Heart left ventricle (tissue), 13 donors: ENCODE measurements around the gene FPR2.

Source experiments
- POLR2A ChIP-seq, 2 donors: fragments of 450-650 bp; IDR thresholded peaks; one replicate each; pipeline ENCODE4 v1.6.1; 2017; ENCODE audit warnings: antibody characterized with exemption in 2 of 2, mild to moderate bottlenecking in 2 of 2, moderate library complexity in 2 of 2
- TF ChIP-seq, protein P1 (sequence below), 12 donors: fragments of 200-600 bp; sonication (generic) in 4 of 12; IDR thresholded peaks; one replicate each; pipeline versions ENCODE4 v1.5.0 to v1.8.0; 2018 to 2022; ENCODE audit warnings: antibody characterized with exemption in 12 of 12, mild to moderate bottlenecking in 5 of 12
- donor health status: ischemic (EF 13 %, LVEDD 7.1; RV severe dilation, severe dysfunction).
- donor health status: DM: no; HTN: yes; CAD: no.
- donor health status: DM: no; HTN: no; CAD: no.
- donor health status: ischemic (EF 25% LVEDD 6.9; RV normal size, moderate dysfunction).
- donor health status: ischemic (EF 25% LVEDD 5.7; RV mildly dilated, moderate dysfunction).
- donor health status: ischemic (EF 35%, LVEDD 5.7; RV mildly dilated, moderate dysfunction).
- donor health status: nonischemic (EF 11% LVEDD 7.7; RV severe dilation, severe dysfunction).
- donor health status: DM: yes; HTN: yes; CAD: no.
- donor health status: PGD.
- donor health status: ischemic (EF 29% LVEDD 5.4; RV normal size, mild dysfunction).
- donor health status: nonischemic (EF 23%, LVEDD 6.1; RV moderate dilation, normal function).

DNA sequence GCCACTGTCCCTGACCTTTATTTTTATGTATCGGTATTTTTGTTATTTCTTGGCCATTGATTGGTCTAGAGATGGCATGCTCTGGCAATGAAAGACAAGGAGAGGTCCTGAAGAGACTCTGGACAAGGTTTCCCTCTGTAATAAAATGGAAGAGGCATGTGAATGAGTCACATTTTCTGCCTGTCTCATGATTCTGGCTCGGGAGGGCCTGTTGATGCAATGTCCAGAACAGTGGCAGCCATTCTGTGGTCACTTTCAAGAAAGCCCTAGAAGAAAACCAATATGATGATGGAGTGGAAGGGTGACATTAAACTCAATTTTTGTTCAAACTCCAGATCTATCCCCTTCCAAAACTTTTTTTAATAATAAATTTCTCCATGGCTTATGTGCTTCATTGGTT is 32.0 kb downstream of the FPR2 start:
- TF ChIP-seq, protein P1, sequence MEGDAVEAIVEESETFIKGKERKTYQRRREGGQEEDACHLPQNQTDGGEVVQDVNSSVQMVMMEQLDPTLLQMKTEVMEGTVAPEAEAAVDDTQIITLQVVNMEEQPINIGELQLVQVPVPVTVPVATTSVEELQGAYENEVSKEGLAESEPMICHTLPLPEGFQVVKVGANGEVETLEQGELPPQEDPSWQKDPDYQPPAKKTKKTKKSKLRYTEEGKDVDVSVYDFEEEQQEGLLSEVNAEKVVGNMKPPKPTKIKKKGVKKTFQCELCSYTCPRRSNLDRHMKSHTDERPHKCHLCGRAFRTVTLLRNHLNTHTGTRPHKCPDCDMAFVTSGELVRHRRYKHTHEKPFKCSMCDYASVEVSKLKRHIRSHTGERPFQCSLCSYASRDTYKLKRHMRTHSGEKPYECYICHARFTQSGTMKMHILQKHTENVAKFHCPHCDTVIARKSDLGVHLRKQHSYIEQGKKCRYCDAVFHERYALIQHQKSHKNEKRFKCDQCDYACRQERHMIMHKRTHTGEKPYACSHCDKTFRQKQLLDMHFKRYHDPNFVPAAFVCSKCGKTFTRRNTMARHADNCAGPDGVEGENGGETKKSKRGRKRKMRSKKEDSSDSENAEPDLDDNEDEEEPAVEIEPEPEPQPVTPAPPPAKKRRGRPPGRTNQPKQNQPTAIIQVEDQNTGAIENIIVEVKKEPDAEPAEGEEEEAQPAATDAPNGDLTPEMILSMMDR (IDR thresholded peaks at IDR 0.05), result no peak
- no peak for TF ChIP-seq POLR2A (IDR thresholded peaks at IDR 0.05)
